Measurements from ENCODE around the gene ADAMTS3.

- no peak for TF ChIP-seq REST (IDR thresholded peaks at IDR 0.05; ENCODE audit: insufficient read depth in 1 of 2, low read depth in 2 of 2, low read length in 1 of 2)
- TF ChIP-seq POLR2AphosphoS5 (IDR thresholded peaks at IDR 0.05; ENCODE audit: low read depth, low read length) = no peak
Measured at GRCh38 chr4:72555377-72555831, 13.6 kb downstream of the ADAMTS3 start.

Measured in Panc1 (cell line).